Measurements from ENCODE around the gene BSCL2. TPM values are rescaled to one million over a fixed set of nuclear protein-coding genes. Genes with fewer than 3 reads are reported as not detected.
A peak's percentile ranks its signal among the peaks of the same experiment; 100 is the strongest.
"Not testable (repeated sequence)": the region's sequence is repeated elsewhere in the genome, so short reads cannot be mapped to it uniquely, and the experiment has no call there.

Gene BSCL2
- total RNA-seq, 1 donor from 2014 or later, result 550 TPM

DNA sequence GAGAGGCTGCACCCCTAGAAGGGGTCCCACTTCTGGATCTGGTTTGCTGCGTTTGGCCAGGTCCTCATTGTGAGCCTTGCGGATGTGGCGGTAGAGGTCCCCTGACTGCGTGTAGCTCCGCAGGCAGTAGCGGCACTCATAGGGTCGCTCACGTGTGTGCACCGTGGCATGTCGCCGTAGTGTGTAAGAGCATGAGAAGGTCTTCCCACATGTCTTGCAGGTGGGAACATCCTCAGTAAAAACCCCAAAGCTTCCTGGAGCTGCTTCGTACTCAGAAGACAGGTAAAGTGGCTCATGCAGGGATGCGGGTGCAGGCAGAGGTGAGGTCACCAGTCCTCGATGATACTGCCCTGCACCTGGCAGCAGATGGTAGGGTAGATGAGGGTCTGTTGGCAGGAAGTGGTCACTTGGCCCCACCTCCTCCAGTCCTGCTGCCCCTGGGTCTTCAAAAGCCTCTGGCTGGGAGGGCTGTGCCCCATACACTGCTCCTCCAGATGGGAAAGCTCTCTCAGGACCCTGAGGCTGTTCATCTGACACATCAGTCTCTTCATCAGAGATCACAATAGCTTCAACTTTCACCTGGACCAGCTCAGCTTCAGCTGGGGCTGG lies 45.1 kb upstream of the BSCL2 start:
- Mint-ChIP-seq H3K9me3 (ENCODE audit: unreplicated experiment) (peaks cover 13% of the 10 kb centered on the region), H3K4me1 (ENCODE audit: low read depth, unreplicated experiment) (peaks cover 5% of the 10 kb centered on the region), H3K4me3 (ENCODE audit: unreplicated experiment) (peak overlapping the region; percentile 93), H3K27ac (ENCODE audit: unreplicated experiment) (peak overlapping the region; percentile 97), H3K36me3 (ENCODE audit: unreplicated experiment) (no peaks in the 10 kb centered on the region), H3K27me3 (ENCODE audit: unreplicated experiment) (peaks cover 3% of the 10 kb centered on the region)
- TF ChIP-seq, protein P1, sequence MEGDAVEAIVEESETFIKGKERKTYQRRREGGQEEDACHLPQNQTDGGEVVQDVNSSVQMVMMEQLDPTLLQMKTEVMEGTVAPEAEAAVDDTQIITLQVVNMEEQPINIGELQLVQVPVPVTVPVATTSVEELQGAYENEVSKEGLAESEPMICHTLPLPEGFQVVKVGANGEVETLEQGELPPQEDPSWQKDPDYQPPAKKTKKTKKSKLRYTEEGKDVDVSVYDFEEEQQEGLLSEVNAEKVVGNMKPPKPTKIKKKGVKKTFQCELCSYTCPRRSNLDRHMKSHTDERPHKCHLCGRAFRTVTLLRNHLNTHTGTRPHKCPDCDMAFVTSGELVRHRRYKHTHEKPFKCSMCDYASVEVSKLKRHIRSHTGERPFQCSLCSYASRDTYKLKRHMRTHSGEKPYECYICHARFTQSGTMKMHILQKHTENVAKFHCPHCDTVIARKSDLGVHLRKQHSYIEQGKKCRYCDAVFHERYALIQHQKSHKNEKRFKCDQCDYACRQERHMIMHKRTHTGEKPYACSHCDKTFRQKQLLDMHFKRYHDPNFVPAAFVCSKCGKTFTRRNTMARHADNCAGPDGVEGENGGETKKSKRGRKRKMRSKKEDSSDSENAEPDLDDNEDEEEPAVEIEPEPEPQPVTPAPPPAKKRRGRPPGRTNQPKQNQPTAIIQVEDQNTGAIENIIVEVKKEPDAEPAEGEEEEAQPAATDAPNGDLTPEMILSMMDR (IDR thresholded peaks at IDR 0.05; ENCODE audit: partially characterized antibody, unreplicated experiment), result no peak
- no peak for DNase-seq

DNA sequence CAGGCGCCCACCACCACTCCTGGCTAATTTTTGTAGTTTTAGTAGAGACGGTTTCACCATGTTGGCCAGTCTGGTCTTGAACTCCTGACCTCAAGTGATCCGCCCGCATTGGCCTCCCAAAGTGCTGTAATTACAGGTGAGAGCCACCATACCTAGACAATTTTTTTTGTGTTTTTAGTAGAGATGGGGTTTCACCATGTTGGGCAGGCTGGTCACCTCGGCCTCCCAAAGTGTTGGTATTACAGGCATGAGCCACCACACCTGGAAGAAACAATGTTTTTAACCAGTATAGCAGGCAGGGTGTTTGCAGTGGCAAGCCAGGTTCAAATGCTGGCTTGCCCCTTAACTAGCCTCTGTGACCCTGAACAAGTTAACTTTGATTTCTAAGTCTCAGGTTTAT lies 42.7 kb upstream of the BSCL2 start:
- H3K27me3 Mint-ChIP-seq (ENCODE audit: unreplicated experiment); H3K4me1 Mint-ChIP-seq (ENCODE audit: low read depth, unreplicated experiment); H3K9me3 Mint-ChIP-seq (ENCODE audit: unreplicated experiment); H3K4me3 Mint-ChIP-seq (ENCODE audit: unreplicated experiment); H3K27ac Mint-ChIP-seq (ENCODE audit: unreplicated experiment); DNase-seq; H3K36me3 Mint-ChIP-seq (ENCODE audit: unreplicated experiment): not testable (repeated sequence)

DNA sequence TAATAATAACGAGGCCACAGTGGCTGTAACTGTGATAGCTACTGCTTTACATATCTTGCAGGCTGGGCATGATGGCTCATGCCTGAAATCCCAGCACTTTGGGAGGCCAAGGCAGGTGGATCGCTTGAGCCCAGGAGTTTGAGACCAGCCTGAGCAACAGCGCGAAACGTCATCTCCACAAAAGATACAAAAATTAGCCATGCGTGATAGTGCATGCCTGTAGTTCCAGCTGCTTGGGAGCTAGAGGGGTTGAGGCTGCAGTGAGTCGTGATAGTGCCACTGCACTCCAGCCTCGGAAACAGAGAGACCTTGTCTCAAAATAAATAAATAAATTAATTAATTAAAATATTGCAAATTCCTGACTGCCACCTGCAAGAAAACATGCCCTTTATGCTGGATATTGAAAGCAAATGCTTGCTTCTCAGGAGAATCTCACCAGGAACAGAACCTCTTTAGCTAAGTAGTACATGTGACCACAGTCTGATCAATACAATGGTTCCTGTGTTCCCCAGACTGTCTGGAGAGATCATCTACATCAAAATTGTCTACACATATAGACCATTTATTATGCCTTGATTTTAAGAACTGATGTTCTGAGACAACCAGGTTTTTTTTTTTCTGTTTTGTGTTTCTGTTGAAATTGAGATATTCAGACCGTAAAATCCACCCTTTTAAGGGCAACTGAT lies 40.4 kb upstream of the BSCL2 start:
- TF ChIP-seq, protein P1 (IDR thresholded peaks at IDR 0.05; ENCODE audit: partially characterized antibody, unreplicated experiment), result no peak
- Mint-ChIP-seq H3K27me3 (ENCODE audit: unreplicated experiment) (no peaks in the 10 kb centered on the region), H3K4me3 (ENCODE audit: unreplicated experiment) (no peak overlapping the region), H3K36me3 (ENCODE audit: unreplicated experiment) (no peaks in the 10 kb centered on the region), H3K27ac (ENCODE audit: unreplicated experiment) (no peak overlapping the region), H3K9me3 (ENCODE audit: unreplicated experiment) (peaks cover 2% of the 10 kb centered on the region), H3K4me1 (ENCODE audit: low read depth, unreplicated experiment) (peaks cover 4% of the 10 kb centered on the region)
- no peak for DNase-seq

- Mint-ChIP-seq H3K9me3 (ENCODE audit: unreplicated experiment) (no peaks in the 10 kb centered on the region), H3K4me1 (ENCODE audit: low read depth, unreplicated experiment) (no peaks in the 10 kb centered on the region), H3K27me3 (ENCODE audit: unreplicated experiment) (no peaks in the 10 kb centered on the region), H3K27ac (ENCODE audit: unreplicated experiment) (no peak overlapping the region), H3K36me3 (ENCODE audit: unreplicated experiment) (no peaks in the 10 kb centered on the region), H3K4me3 (ENCODE audit: unreplicated experiment) (no peak overlapping the region)
- TF ChIP-seq, protein P1 (IDR thresholded peaks at IDR 0.05; ENCODE audit: partially characterized antibody, unreplicated experiment), result no peak
- DNase-seq, result no peak
Observed at GRCh38 chr11:62737196-62737595, 30.0 kb upstream of the BSCL2 start.

DNA sequence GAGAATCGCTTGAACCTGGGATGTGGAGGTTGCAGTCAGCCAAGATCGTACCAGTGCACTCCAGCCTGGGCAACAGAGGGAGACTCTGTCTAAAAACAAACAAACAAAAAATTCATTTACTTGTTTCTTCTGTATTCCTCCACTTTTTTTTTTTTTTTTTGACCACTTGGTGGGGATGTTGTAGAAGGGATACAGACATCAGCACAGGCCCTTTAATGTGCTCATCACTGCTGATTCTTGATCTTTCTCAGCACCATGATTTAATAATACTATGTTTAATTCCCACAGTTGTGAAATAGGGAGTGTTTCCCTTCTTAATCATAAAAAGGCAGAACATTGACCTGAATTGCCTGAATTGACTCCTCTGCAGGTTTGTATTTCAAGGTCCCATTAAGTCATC lies 25.6 kb upstream of the BSCL2 start:
- Mint-ChIP-seq H3K4me1 (ENCODE audit: low read depth, unreplicated experiment) (peaks cover 3% of the 10 kb centered on the region), H3K27ac (ENCODE audit: unreplicated experiment) (no peak overlapping the region), H3K4me3 (ENCODE audit: unreplicated experiment) (no peak overlapping the region), H3K36me3 (ENCODE audit: unreplicated experiment) (no peaks in the 10 kb centered on the region), H3K27me3 (ENCODE audit: unreplicated experiment) (peaks cover 2% of the 10 kb centered on the region), H3K9me3 (ENCODE audit: unreplicated experiment) (peaks cover 4% of the 10 kb centered on the region)
- TF ChIP-seq, protein P1 (IDR thresholded peaks at IDR 0.05; ENCODE audit: partially characterized antibody, unreplicated experiment), result no peak
- DNase-seq, result no peak

- H3K27ac Mint-ChIP-seq (ENCODE audit: unreplicated experiment); H3K36me3 Mint-ChIP-seq (ENCODE audit: unreplicated experiment); DNase-seq; H3K4me1 Mint-ChIP-seq (ENCODE audit: low read depth, unreplicated experiment): not testable (repeated sequence)
- Mint-ChIP-seq H3K27me3 (ENCODE audit: unreplicated experiment) (peaks cover 12% of the 10 kb centered on the region), H3K9me3 (ENCODE audit: unreplicated experiment) (peaks cover 13% of the 10 kb centered on the region), H3K4me3 (ENCODE audit: unreplicated experiment) (peak overlapping the region; percentile 74)
Observed at GRCh38 chr11:62730076-62730475, 22.9 kb upstream of the BSCL2 start.
